ENCODE measurements around the gene RASAL3.

- TF ChIP-seq POLR2AphosphoS5 (IDR thresholded peaks at IDR 0.05; ENCODE audit: borderline replicate concordance, low read depth, low read length) (no peak), EZH2 (IDR thresholded peaks at IDR 0.05) (no peak)
Measured at GRCh38 chr19:15438124-15438496, 26.2 kb downstream of the RASAL3 start.
